Spleen (tissue), 7 donors: ENCODE results near the gene USH2A.

Experiments
- CTCF ChIP-seq, 11 experiments: fragments of 200-600 bp in 7 of 11; fragments of 450-650 bp in 4 of 11; sonication (generic) in 4 of 11; IDR thresholded peaks in 8 of 11; conservative IDR thresholded peaks in 3 of 11; 1 replicate in 7 of 11; 2 replicates in 4 of 11; pipeline versions ENCODE4 v1.4.0 to v1.8.0; 2016 to 2021; ENCODE audit warnings: antibody characterized with exemption in 11 of 11, inconsistent platforms in 4 of 11, mild to moderate bottlenecking in 1 of 11
- POLR2A ChIP-seq, 3 donors: fragments of 450-650 bp; IDR thresholded peaks; one replicate each; pipeline ENCODE4 v1.5.1; 2017; ENCODE audit warnings: antibody characterized with exemption in 3 of 3, mild to moderate bottlenecking in 1 of 3
- POLR2AphosphoS5 ChIP-seq, 3 donors: sonication (generic); formaldehyde crosslinking; IDR thresholded peaks; one replicate each; pipeline ENCODE4 v1.5.1; 2017; ENCODE audit warnings: antibody characterized with exemption in 3 of 3
- donor health status: DM: no; HTN: no; CAD: no; lungs with moderate emphysema.
- donor health status: DM: no; HTN: no; CAD: no.
- donor health status: DM: no; HTN: no; CAD: no.

GRCh38 chr1:216450227-216450626, 27.0 kb upstream of the USH2A start:
- TF ChIP-seq CTCF (IDR thresholded peaks at IDR 0.05 in 8 of 11, conservative IDR thresholded peaks at IDR 0.05 in 3 of 11), result no peak
- no peak for TF ChIP-seq POLR2A (IDR thresholded peaks at IDR 0.05)
- no peak for TF ChIP-seq POLR2AphosphoS5 (IDR thresholded peaks at IDR 0.05)
